GM21825 (cell line): ENCODE results near the gene GRB7.
"Not testable (repeated sequence)": the region's sequence is repeated elsewhere in the genome, so short reads cannot be mapped to it uniquely, and the experiment has no call there.

ENCODE experiments used
- ATAC-seq: cut with Tn5 transposase; IDR thresholded peaks from one replicate; pipeline ENCODE4 v1.9.1; 2021; ENCODE audit warnings: mild to moderate bottlenecking, moderate library complexity; ENCODE audit not compliant: unreplicated experiment

The GRB7 gene

DNA sequence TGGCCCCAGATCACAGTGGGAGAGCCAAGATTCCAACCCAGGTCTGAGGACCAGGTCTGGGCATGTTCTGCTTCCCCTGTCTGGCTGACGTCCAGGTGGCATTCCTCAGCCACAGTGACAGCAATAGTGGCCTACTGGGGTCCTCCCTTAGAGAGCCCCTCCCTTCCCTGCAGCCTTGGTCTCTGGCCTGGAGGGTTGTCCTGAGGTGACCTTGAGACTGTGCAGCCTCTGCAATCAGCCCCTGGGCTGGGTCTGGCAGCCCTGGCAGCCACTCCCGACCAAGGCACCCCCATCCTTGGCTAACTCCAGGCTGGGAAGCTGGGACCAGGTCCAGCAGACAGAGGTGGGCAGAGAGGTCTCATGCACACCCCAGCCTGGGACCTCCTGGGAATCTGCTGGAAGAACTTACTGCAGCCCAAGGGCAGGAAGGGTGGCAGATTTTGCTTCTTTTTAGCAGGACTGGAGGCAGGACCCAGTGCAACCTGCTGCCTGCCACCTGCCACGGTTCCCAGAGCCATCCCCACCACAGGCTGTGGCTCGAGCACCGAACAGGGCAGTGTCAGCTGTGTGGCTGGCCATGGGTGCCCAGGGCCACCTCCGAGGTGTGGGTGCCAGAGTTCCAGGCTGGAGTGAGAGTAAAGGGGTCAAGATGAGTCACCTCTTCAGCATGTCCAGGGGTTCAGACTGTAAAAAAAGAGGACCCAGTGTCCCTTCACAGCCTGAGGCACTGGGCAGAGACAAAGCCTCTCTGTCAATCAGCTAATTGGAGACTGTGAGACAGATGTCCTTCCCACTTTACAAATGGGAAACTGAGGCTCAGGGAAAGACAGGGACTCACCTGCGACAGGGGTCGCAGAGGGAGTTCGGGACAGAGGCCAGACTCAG lies 12.6 kb downstream of the GRB7 start:
- ATAC-seq = no peak

DNA sequence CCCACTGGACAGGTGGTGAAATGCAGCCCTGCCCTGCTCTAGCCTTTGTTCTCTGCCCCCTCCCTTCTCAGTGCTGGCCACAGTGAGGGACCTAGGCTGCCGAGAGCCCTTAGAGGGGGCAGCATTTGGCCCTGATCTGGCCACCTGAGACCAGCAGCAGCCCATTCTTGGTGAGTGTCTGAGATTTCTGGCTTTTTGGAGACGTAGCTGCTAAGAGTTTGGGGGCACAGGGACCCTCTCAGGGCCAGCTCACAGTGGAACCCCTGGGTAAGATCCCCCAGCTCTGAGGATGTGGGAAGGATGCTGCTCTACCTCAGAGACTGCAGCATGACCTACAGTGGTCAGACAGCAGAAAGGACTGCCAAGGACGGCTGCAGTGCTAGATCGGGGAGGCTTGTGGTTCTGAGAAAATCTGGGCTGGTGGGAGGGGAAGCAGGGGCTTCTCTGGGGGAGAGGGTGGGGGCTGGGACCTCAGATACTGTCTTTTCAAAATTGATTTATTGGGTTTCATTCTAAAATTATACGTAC lies 13.3 kb downstream of the GRB7 start:
- ATAC-seq = no peak

DNA sequence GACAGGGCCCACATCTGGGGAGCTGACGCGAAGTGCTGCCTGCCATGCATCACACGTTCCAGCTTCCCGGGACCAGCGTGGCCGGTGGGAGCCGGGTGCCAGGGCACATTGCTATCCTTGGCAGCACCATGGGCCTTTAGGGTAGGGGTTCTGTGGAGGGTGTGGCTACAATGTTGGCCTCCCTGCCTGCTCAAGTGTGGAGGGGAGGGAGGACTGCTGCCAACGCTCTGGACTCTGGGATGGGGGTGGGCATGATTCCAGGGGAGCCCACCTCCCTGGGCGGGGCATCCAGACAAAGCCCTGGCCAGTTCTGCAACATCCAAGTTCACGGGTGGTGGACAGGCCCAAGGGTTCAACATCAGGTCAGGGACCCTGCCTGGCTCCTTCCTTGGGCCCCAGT lies 13.9 kb downstream of the GRB7 start:
- ATAC-seq = no peak

DNA sequence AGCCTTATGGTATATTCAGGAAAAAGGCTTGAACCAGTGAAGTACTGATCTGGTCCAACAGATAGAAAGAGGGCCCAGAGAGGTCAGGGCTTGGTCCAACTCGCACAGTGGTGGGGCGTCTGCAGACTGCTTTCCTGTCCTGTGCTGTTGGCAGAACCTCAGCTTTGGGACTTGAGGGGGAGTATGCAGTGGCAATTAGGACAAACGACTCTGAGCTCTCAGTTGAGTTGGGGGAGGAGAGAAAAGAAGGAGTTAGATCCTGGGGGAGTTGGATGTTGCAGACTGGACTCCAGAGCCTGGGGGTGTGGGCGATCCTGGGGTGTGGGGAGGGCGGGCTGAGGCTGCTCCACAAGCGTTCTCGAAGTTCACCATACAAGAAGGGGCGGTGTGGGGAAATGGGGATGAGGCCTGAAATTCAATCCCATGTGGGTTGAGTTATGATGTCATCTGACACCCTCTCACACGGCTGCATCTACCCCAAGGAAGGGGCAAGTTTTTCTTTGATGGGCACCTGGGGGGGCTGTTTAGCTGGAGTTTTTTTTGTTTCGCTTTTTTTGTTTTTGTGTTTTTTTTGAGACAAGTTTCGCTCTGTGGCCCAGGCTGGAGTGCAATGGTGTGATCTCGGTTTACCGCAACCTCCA lies 14.6 kb downstream of the GRB7 start:
- no peak for ATAC-seq

DNA sequence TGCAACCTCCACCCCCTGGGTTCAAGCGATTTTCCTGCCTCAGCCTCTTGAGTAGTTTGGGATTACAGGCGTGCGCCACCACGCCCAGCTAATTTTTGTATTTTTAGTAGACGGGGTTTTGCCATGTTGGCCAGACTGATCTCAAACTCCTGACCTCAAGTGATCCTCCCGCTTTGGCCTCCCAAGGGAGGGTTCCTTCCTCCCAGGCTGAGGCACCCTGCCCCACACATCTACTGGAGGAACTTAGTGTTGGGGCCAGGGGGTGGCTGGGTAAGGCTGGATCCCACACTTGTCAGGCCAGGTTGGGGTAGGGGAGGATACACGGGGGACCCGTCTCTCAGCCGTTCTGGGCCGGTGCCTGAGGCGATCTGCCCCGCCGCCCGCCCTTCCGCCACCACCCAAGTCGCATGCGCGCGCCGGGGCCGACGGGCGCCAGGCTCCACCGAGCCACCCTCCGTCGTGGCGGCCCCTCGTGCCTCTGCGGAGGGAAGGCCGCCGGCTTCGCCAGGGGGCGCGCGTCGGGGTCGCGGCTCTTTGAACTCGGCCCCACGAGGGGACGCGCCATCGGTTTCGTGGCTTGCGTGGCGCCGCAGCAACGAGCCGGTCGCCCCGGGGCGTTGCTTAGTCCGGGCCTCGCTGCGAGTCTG lies 15.9 kb downstream of the GRB7 start:
- ATAC-seq = peak; percentile 21

DNA sequence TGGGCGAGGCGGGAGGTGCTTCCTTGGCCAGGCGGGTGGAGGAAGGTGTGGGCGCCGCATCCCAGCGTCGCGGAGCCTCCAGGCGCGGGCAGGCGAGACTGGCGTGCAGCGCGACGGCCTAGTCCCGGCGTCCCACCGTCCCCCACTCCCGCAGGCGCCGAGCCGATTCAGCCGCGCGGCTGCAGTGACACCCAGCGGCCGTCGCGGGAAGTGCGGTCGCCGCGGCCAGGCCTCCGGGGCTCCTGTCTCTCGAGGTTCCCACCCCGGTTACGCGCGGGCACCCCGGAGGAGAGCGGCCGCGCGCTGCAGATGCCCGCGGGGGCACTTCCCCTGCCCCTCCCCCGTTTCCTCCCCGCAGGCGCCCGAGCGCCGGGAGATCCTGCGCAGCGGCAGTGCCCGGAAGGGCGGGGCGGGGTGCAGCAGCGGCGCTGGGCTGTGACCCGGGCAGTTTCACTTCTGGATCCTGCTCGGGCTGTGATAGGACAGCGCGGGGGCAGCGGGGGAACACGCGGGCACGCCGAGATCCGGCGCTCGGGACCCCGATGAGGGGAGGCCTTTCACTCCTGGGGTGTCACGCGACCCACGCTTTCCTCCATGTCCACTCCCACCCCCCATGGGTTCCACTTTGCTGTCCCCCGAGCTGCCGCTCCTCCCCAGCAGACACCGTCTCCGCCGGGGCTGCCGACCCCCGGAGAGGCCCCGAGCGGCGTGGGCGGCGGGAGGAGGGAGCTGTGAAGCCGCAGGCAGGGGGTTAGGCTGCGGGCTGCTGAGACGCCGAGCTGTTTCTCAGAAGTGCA lies 16.6 kb downstream of the GRB7 start:
- peak; percentile 53 for ATAC-seq

DNA sequence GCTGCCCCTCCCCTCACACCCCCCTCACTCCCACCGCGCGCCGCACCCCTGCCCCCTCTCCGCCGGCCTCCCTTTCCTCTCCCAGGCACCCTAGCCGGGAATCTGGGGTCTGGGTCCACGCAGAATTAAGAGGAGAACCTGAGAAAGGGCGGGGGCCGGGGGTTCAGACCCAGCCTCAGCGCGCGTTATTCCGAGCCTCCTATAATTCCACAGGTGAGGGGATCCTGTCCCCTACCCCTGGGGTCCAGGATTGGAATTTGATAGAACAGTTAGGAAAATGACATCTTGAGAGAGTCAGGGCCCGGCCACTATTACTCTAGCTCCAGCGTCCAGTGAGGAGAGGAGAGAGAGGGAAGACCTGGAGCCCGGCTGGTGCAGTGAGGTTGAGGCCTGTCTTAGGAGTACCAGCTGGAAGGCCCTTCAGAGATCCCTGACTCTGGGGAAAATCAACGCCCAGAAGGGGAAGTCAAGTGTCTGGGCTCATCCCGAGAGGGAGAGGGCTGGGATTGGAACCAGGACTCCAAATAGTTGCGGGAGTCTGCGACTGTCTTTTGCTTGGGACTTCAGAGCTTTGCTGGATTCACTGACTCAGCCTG lies 17.3 kb downstream of the GRB7 start:
- ATAC-seq = no peak

DNA sequence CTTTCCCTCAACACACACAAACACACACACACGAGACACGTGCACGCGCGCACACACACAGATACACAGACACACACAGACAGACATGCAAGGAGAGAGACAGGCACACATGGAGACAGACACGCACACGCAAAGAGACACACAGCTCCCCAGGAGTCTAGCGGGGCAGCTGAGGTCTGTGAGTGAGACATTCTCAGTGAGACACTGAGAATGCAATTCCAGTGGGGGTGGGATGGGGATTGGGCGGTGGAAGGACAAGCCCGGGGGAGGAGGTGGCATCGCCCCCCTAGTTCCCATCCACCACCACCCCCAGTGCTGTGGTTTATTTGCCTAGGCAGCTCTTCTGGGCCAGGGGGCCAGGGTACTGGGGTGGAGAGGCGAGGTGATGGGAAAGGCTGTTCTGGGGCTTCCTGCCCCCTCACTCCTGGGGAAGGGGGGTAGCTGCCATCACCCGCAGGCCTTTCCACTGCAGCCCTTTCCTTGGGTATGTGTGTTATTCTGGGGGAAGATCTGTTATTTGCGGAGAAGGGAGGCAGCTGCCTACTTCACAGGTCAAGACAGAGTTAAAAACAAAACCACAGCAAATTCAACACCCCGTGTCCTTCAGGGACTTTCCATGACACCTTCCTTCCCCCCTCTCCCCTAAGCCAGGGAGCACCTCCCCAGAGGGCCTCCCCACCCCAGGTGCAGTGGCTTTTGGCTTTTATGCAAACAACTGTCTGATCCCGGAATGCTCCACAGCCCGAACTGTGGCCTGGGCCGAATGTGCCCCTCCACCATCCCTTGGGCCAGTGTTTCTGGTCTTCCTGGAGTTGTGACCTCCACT lies 18.0 kb downstream of the GRB7 start:
- ATAC-seq = peak; percentile 19

DNA sequence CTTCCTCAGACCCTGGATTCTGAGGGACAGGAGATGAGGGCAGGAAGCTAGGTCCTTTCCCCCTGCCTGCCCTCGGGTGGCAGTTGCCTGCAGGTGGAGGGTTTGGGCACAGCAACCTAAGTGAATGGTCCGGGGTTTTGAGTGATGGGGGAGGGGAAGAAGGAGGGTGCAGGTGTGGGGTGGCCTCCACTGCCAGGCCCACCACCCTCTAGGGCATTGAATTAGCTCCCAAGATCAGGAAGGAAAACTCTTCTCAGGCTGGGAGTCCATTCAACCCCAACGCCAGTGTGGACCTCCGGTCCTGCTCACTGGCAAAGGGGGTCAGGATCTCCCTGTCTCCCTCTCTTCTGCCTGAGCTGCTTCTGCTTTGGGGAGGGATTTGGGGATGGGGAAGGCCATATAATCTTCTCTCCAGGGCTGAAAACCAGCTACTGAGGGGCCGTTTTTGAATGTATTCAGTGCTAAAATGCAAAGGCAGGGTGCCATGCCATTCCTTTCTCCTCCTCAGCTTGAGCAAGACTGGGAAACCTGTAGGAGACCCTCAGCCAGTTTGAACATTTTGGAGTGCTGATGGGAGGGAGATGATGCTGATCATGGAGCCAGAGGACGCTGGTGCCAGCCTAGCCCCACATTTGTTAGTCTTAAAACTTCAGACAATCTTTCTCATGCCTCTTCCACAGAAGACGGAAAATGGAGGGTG lies 18.8 kb downstream of the GRB7 start:
- ATAC-seq = no peak

DNA sequence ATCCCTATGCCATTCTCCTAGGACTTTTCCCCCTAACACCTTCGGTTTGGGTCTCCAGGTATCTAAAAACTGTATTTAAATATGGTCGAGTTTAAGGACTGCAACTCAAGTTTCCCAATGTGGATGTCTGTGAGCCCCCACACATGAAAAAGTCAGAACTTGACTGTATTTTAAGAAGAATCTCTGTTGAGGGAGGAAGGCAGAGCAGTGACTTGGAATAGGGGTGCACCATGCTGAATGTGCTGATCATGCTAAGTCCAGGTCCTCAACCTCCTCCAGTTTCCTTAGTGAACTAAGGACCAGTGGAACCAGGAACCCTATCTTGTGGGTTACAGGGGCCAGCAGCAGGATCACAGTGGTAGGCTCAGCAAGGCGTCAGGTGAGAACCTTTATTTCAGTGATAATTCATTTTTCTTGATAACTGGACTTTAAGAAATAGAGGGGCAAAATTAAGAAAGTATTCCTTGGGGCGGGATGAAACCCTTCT lies 19.5 kb downstream of the GRB7 start:
- no peak for ATAC-seq

DNA sequence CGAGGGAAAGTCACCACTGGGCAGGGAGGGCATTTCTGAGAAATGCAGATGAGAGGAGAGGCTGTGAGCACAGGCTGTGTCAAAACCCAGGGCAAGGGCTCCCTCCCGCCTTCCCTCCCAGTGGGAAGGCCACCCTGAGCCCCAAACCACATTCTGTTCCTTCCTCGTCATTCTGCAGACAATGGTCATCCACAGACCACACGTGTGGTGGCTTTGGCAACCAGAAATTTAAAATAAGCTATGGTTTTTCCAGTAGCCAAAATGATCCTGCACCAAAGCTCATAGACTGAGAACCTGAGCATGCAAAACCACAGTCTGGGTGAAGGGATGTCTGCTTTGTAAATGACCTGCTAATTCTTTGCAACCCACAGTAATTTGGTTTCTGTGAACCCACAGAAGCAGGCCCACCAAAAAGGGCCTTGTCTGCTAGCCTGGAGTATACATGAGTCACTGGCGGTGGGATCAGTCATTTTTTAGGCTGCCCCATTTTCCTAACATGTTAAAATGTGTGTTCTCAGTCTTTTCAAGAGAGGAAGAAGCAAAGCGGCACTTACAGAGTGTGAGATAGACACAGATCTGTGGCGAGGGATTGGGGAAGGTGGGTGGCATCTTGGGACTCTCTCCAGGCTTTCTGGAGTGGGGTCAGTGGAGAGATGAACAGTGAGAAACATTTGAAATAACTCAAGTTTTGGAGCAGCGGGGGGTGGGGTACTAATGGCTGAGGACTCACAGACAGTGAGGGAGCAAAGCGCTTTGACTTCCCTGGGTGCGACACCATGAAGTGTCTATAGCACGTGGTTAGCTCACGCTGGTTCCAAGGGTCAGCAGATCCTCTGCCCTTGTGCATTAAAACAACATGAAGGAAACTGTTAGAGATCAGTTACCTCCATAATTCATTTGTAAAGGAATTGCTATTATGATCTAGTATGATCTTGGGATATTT lies 20.5 kb downstream of the GRB7 start:
- ATAC-seq = no peak

DNA sequence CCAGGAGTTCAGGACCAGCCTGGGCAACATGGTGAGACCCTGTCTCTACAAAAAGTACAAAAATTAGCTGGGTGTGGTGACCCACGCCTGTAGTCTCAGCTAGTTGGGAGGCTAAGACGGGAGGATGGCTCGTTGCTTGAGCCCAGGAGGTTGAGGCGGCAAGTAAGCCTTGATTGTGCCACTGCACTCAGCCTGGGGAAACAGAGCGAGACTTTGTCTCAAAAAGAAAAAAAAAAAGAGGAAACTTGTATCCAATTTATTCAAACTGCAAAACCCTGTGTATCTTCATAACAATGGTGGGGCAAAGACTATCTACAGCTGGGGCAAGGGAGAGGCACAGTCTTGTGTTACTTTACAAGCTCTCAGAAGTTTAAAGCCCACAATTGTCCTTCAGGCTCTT lies 21.5 kb downstream of the GRB7 start:
- ATAC-seq = no peak

DNA sequence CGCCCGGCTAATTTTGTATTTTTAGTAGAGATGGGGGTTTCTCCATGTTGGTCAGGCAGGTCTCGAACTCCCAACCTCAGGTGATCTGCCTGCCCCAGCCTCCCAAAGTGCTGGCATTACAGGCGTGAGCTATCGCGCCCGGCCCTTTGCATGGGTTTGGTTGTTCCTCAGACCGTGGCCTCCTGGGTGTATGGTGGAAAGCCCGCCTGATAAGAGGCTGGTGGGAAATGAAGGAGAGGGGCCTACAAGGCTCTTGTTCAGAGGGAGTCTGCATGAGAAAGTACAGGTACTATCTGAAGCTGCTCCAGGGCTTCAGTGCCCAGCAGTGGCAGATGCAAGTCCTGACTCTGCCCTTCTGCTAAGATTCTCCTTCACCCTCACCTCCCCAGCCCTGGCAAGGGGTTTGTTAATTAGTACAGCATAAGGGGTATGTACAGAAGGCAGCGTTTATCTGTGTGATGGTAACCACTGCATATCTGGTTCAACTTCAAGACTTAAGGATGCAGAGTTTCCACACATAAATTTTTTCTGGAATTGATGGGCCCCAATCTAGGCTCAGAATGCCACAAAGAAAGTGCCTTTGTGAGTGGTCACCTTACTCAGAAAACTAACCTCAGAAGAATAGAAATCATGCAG lies 24.2 kb downstream of the GRB7 start:
- ATAC-seq = no peak

DNA sequence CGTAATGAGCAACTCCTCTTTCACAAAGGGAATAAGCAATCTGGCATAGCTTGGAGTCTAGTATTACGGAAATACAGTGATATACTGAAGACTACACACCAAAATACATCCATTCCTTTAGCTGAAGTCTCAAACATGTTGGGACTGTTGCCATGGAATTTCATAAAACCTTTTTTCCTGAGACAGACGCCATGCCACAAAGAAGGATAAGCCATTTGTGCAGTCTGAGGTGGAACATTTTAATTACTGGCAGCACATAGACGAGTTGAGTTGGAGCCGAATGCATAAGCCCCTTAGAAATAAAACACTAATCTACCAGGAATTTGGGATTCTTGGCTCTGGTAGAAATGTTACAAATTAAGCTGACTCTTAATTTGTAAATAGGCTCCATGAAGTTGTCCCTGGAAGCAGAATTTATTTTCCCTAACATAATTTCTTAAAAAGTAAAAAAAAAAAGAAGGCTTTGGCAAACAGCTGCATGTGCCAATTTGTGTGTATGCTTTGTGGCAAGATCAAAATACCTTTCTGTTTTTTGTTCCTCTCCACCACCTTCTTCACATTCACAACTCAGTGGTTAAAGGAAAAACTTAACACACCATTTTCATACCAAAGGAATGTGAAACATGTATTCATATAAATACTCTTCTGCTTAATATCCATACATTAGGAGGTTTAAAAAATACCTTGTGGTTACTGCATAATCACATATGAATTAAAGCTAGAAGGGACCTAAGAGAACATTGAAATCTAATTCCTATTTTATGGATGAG lies 25.5 kb downstream of the GRB7 start:
- no peak for ATAC-seq

DNA sequence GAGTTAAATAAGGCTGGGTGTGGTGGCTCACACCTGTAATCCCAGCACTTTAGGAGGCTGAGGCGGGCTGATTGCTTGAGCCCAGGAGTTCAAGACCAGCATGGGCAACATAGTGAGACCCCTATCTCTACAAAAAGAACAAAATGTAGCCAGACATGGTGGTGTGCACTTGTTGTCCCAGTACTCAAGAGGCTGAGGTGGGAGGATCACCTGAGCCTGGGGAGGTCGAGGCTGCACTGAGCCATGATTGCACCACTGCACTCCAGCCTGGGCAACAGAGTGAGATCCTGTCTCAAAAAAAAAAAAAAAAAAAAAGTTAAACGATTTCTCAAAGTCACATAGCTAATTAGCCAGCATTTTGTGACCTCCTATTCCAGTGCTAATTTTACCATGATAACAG lies 26.4 kb downstream of the GRB7 start:
- not testable (repeated sequence) for ATAC-seq

DNA sequence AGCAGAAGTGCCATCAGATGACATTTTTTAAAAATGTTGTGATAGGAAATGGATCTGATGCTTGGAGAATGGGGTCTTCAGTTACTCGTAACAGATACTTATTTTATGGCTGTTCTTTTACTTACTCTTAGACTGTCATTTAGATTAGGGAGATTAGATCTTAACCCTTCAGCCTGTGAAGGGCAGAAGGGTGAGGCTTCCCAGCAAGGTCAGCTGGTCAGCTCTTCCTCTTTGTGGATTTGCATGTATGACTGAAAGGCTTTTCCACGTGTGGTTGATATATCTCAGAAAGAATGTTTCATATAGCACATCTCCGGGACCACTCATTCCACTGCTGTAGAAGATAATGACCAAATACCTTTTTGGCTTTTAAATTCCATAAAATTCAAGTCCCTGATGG lies 27.4 kb downstream of the GRB7 start:
- no peak for ATAC-seq

DNA sequence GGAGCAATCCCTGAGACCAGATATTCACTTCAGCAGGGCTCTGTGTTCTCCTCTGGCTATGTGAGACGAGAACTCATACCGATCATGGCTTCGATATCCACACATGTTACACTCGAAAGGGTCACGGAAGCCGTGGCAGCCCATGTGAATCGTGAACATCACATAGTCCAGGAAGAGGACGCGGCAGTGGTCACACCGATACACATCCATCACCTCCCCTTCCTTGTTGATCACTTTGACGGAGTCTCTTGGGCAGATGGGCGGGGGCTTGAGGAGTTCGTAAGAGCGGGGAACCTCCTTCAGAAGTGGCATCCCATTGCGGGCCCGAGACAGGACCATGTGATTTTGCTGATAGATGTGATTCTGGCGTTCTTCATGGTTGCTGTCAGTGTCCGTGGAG lies 28.0 kb downstream of the GRB7 start:
- no peak for ATAC-seq
